ENCODE measurements around the gene CELA3A. TPM values are rescaled to one million over a fixed set of nuclear protein-coding genes. Genes with fewer than 3 reads are reported as not detected.
"Not testable (repeated sequence)": the region's sequence is repeated elsewhere in the genome, so short reads cannot be mapped to it uniquely, and the experiment has no call there.

Gene CELA3A
- total RNA-seq, 1 donor from 2014 or later = not detected

DNA sequence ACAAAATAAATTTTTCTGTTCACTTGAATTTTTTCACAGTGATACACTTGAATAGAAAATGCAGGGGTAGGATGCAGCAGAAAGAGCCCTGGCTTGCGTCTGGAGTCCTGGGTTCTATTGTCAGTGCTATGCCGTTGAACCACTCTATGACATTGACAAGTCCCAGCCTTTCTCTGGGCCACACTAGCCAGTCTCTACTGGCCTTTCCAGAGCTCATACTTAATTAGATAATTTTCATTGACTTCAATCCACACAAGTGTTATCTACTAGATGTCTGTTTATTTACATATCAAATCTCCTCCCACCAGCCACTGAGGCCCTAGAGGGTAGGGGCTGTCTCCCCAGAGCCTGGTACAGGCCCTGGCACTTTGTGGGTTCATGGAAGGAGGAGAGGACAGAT, 40.1 kb upstream of the CELA3A start:
- no peak overlapping the region for H3K4me3 ChIP-seq (ENCODE audit: low read depth, low read length)
- no peaks in the 10 kb centered on the region for H3K27me3 ChIP-seq (ENCODE audit: control insufficient read depth, insufficient read depth, low read length)
- DNase-seq (ENCODE audit: low read depth) = no peak
- no peaks in the 10 kb centered on the region for H3K36me3 ChIP-seq (ENCODE audit: control insufficient read depth, insufficient read depth, low read length)
- TF ChIP-seq, protein P1, sequence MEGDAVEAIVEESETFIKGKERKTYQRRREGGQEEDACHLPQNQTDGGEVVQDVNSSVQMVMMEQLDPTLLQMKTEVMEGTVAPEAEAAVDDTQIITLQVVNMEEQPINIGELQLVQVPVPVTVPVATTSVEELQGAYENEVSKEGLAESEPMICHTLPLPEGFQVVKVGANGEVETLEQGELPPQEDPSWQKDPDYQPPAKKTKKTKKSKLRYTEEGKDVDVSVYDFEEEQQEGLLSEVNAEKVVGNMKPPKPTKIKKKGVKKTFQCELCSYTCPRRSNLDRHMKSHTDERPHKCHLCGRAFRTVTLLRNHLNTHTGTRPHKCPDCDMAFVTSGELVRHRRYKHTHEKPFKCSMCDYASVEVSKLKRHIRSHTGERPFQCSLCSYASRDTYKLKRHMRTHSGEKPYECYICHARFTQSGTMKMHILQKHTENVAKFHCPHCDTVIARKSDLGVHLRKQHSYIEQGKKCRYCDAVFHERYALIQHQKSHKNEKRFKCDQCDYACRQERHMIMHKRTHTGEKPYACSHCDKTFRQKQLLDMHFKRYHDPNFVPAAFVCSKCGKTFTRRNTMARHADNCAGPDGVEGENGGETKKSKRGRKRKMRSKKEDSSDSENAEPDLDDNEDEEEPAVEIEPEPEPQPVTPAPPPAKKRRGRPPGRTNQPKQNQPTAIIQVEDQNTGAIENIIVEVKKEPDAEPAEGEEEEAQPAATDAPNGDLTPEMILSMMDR (IDR thresholded peaks at IDR 0.05; ENCODE audit: insufficient read depth, low read length, poor library complexity, severe bottlenecking) = no peak

DNA sequence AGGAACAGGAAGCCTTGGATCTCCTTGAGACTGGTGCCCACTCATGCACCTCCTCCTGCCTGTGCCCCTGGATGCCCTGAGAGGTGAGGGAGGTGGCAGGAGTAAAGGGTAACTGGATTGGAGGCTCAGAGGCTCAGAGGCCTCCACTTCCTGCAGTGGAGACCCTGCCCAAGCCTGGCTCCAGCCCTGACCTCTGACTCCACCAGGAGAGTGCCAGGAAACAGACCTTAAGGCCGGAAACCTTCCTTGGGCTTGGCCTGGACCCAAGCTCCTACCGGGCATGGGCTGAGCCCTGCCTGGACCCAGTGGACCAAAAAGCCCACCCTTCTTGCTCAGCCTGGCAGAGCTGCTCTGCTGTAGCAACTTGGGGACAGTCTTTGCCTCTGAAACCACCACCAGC, 39.7 kb upstream of the CELA3A start:
- no peak for DNase-seq (ENCODE audit: low read depth)
- TF ChIP-seq, protein P1 (IDR thresholded peaks at IDR 0.05; ENCODE audit: insufficient read depth, low read length, poor library complexity, severe bottlenecking) = no peak
- Histone ChIP-seq H3K27me3 (ENCODE audit: control insufficient read depth, insufficient read depth, low read length) (no peaks in the 10 kb centered on the region), H3K36me3 (ENCODE audit: control insufficient read depth, insufficient read depth, low read length) (no peaks in the 10 kb centered on the region), H3K4me3 (ENCODE audit: low read depth, low read length) (no peak overlapping the region)

DNA sequence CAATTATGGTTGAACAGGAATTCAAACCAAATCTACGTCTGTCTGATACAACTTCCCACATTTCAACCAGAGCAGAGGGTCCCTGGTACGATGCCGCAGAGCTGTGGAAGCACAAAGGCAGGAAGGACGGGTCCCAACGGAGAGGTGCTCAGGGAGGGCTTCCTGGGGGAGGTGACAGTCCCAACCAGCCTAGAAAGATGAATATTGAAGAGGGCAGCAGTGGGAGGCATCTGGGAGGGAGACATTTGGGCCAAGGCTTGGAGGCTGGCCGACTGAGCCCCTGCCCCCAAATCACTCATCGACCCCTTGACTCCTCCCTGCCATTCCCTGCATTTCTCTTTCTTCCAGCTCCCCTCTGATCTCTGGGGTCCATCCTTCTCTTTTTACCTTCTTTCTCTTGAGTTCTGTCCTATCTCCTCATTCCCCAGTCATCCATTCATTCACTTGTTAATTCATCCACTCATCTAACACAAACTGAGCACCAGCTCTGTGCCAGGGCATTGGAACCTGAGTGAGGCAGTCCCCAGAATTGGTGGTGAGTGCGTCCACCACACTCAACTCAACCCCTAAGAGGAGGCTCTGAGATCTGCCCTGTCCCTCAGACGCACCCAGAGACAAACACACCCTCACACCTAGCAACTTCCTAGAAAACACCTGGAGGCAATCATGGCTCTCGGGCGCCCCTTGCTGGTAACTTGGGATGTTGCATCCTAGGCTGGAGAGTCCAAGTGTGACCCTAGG, 37.8 kb upstream of the CELA3A start:
- no peaks in the 10 kb centered on the region for H3K36me3 ChIP-seq (ENCODE audit: control insufficient read depth, insufficient read depth, low read length)
- no peak for DNase-seq (ENCODE audit: low read depth)
- no peaks in the 10 kb centered on the region for H3K27me3 ChIP-seq (ENCODE audit: control insufficient read depth, insufficient read depth, low read length)
- TF ChIP-seq, protein P1 (IDR thresholded peaks at IDR 0.05; ENCODE audit: insufficient read depth, low read length, poor library complexity, severe bottlenecking) = peak; percentile 89
- no peak overlapping the region for H3K4me3 ChIP-seq (ENCODE audit: low read depth, low read length)

DNA sequence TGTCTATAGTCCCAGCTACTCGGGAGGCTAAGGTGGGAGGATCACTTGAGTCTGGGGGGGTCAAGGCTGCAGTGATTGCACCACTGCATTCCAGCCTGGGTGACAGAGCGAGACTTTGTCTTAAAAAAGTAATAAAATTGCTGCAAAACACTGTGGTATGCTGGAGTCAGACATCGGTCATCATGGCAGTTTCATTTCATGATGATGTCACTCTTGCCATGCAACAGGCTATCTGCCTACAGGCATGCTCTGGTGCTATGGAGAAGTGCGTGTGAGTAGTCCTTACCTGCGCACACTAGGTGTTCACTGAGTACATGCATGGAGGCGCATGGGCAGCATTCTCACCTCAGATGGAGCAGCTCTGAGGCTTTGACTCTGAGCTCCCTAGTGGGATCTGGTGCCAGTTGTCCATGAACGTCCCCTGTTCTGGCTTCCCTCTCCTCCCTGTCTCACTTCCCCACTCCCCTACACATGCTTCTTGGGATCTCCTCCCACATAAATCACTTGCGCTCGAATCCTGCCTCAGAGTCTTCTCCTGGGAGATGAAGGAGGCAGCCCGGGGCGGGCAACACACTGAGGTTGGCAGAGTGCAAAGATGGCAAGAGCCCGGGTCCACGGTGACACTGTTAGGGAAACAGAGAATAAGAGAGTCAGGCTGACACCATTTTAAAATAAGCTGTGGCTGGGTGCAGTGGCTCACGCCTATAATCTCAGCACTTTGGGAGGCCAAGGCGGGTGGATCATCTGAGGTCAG, 35.0 kb upstream of the CELA3A start:
- TF ChIP-seq, protein P1 (IDR thresholded peaks at IDR 0.05; ENCODE audit: insufficient read depth, low read length, poor library complexity, severe bottlenecking) = no peak
- H3K4me3 ChIP-seq (ENCODE audit: low read depth, low read length) = no peak overlapping the region
- no peaks in the 10 kb centered on the region for H3K27me3 ChIP-seq (ENCODE audit: control insufficient read depth, insufficient read depth, low read length)
- no peaks in the 10 kb centered on the region for H3K36me3 ChIP-seq (ENCODE audit: control insufficient read depth, insufficient read depth, low read length)
- DNase-seq (ENCODE audit: low read depth) = peak; percentile 69

DNA sequence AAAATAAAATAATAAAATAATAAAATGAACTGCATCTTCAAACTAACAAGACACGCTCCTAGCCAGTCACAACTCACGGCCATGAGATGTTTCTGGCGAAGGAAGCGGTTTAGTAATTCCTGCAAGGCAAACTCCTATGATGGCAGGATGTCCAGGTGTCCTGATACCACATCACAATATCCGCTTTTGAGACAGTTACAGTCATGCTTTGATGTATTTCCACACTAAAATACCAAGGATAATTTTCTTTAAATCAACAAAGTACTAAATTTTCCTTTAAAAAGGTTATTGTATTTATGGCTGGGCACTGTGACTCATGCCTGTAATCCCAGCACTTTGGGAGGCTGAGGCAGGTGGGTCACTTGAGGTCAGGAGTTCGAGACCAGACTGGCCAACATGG, 34.2 kb upstream of the CELA3A start:
- not testable (repeated sequence) for H3K36me3 ChIP-seq (ENCODE audit: control insufficient read depth, insufficient read depth, low read length); H3K27me3 ChIP-seq (ENCODE audit: control insufficient read depth, insufficient read depth, low read length); H3K4me3 ChIP-seq (ENCODE audit: low read depth, low read length); DNase-seq (ENCODE audit: low read depth)

DNA sequence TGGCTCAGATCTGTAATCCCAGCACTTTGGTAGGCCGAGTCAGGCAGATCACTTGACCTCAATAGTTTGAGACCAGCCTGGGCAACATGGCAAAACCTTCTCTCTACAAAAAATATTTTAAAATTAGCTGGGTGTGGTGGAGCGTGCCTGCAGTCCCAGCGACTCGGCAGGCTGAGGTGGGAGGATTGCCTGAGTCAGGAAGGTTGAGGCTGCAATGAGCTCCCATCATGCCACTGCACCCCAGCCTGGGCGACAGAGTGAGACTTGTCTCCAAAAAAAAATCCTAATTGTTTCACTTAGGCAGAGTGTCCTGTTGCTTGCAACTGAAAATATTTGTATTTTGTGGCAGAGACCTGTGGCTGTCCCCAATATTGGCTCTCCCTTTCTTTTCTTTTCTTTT, 32.4 kb upstream of the CELA3A start:
- H3K36me3 ChIP-seq (ENCODE audit: control insufficient read depth, insufficient read depth, low read length); H3K4me3 ChIP-seq (ENCODE audit: low read depth, low read length); DNase-seq (ENCODE audit: low read depth); H3K27me3 ChIP-seq (ENCODE audit: control insufficient read depth, insufficient read depth, low read length): not testable (repeated sequence)

DNA sequence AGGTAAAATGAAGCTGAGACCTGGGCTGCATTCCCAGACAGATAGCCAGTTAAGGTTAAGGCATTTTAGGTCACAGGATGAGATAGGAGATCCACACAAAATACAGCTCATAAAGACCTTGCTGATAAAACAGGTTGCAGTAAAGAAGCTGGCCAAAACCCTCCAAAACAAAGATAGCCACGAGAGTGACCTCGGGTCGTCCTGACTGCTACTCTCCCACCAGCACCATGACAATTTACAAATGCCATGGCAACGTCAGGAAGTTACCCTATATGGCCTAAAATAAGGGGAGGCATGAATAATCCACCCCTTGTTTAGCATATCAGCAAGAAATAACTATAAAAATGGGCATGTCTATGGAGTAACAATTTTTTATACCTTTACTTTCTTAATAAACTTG, 30.9 kb upstream of the CELA3A start:
- not testable (repeated sequence) for DNase-seq (ENCODE audit: low read depth); H3K36me3 ChIP-seq (ENCODE audit: control insufficient read depth, insufficient read depth, low read length); H3K27me3 ChIP-seq (ENCODE audit: control insufficient read depth, insufficient read depth, low read length); H3K4me3 ChIP-seq (ENCODE audit: low read depth, low read length)

DNA sequence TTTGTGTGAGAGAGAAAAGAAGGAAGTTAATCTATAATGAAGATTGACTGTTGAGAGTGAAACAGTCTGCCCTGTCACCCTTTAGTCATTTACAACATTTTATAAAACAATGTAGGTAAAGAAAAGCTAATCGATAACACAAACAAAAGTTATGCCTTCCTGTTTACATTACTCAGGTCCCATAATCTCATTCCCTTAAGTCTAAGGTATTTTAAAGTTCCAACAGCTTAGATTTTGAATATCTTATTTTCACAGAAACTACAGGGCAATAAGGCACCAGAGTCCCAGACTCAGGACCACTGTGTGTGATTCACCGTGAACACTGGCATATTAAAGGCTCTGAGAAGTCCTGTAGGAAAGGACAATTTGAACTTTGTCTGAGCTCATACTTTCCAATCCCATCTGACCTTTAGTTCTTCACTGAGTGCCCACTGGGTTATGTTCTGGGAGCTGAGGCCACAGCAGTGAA, 28.4 kb upstream of the CELA3A start:
- not testable (repeated sequence) for H3K27me3 ChIP-seq (ENCODE audit: control insufficient read depth, insufficient read depth, low read length); H3K36me3 ChIP-seq (ENCODE audit: control insufficient read depth, insufficient read depth, low read length); H3K4me3 ChIP-seq (ENCODE audit: low read depth, low read length); DNase-seq (ENCODE audit: low read depth)

DNA sequence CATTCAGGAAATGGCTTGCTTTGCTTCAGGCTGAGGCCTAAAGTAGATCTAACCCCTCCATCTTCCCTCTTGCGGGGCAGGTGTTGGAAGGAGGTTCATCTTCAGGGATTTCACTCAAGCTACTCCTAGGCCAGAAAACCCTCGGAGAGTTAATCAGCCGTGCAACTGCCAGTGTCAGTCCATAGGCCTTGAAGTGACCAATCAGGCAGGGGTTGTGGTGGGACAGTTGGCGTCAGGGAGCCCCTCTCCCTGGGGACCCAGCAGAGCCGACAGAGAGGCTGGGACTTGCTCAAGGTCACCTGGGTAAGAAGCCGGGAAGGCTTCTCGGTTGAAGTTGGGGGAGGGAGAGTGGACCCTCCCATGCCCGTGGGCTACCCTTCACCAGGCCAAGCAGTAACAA, 27.5 kb upstream of the CELA3A start:
- not testable (repeated sequence) for DNase-seq (ENCODE audit: low read depth); H3K27me3 ChIP-seq (ENCODE audit: control insufficient read depth, insufficient read depth, low read length); H3K36me3 ChIP-seq (ENCODE audit: control insufficient read depth, insufficient read depth, low read length); H3K4me3 ChIP-seq (ENCODE audit: low read depth, low read length)

DNA sequence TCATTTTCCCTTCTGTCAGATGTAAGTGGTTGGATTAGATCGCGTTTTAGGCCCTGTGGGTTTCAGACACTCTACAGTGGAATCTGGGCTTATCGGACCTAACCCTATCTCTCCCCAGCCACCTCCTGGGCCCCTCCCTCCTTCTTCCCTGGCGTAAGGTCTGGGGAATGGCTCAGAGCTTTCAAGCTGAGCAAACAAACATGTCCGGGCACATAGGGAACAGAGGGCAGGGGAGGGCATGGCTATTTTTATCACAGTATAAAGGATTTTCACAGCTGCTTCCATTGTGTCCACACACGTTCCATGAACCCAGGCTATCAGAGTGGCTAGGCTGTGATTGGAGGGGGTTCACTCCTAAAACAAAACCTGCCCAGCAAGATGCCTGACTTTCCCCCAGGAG, 26.8 kb upstream of the CELA3A start:
- not testable (repeated sequence) for DNase-seq (ENCODE audit: low read depth)

More for the DNA sequence above, 26.8 kb upstream of the CELA3A start:
- not testable (repeated sequence) for H3K4me3 ChIP-seq (ENCODE audit: low read depth, low read length); H3K27me3 ChIP-seq (ENCODE audit: control insufficient read depth, insufficient read depth, low read length); H3K36me3 ChIP-seq (ENCODE audit: control insufficient read depth, insufficient read depth, low read length)

Data from kidney epithelial cell (primary cell).